SK-N-SH (cell line): ENCODE results near the gene FAM20C.

Experiments used
- EZH2phosphoT487 ChIP-seq: fragments of 200-600 bp; sonication (generic); IDR thresholded peaks from 2 replicates; pipeline ENCODE4 v1.6.1; 2017; ENCODE audit warnings: low read depth, mixed run types, mild to moderate bottlenecking, antibody characterized with exemption, moderate library complexity, borderline replicate concordance
- FOXM1 ChIP-seq: IDR thresholded peaks from 2 replicates; pipeline ENCODE4 v1.4.0; 2012; ENCODE audit warnings: low read depth, mild to moderate bottlenecking
- POLR2AphosphoS5 ChIP-seq: IDR thresholded peaks from 2 replicates; pipeline ENCODE4 v1.6.1; 2012; ENCODE audit warnings: low read depth, low read length
- RAD21 ChIP-seq: IDR thresholded peaks from 2 replicates; pipeline ENCODE4 v1.6.1; 2012; ENCODE audit warnings: mild to moderate bottlenecking, low read length
- TF ChIP-seq, protein P1 (sequence below): fragments of 200-600 bp; sonication (generic); IDR thresholded peaks from 2 replicates; pipeline ENCODE4 v1.6.1; 2017; ENCODE audit warnings: antibody characterized with exemption, mild to moderate bottlenecking, moderate library complexity

- TF ChIP-seq FOXM1 (no peak), EZH2phosphoT487 (no peak), POLR2AphosphoS5 (no peak), RAD21 (no peak)
- TF ChIP-seq, protein P1, sequence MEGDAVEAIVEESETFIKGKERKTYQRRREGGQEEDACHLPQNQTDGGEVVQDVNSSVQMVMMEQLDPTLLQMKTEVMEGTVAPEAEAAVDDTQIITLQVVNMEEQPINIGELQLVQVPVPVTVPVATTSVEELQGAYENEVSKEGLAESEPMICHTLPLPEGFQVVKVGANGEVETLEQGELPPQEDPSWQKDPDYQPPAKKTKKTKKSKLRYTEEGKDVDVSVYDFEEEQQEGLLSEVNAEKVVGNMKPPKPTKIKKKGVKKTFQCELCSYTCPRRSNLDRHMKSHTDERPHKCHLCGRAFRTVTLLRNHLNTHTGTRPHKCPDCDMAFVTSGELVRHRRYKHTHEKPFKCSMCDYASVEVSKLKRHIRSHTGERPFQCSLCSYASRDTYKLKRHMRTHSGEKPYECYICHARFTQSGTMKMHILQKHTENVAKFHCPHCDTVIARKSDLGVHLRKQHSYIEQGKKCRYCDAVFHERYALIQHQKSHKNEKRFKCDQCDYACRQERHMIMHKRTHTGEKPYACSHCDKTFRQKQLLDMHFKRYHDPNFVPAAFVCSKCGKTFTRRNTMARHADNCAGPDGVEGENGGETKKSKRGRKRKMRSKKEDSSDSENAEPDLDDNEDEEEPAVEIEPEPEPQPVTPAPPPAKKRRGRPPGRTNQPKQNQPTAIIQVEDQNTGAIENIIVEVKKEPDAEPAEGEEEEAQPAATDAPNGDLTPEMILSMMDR, result no peak
Observed at GRCh38 chr7:241513-241912, 49.1 kb downstream of the FAM20C start.
